ENCODE results near the gene BBS2.

DNA sequence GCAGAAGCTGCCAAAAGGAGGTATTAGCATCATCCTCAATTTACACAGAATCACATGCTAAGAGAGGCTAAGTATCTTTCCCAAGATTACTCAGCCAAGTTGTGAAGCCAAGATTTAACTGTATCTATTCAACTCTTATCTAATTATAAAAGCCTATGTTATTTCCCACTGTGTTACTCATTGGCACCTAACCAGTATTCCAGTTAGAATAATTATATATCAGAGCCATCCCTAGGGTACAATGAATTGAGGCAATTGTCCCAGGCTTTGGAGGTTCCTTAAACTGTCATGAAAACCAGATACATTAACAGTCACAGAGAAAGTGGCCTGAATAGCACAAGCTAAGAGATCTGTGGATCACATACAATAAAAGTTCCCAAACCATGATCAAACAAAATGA lies 83.6 kb downstream of the BBS2 start:
- TF ChIP-seq, protein P1, sequence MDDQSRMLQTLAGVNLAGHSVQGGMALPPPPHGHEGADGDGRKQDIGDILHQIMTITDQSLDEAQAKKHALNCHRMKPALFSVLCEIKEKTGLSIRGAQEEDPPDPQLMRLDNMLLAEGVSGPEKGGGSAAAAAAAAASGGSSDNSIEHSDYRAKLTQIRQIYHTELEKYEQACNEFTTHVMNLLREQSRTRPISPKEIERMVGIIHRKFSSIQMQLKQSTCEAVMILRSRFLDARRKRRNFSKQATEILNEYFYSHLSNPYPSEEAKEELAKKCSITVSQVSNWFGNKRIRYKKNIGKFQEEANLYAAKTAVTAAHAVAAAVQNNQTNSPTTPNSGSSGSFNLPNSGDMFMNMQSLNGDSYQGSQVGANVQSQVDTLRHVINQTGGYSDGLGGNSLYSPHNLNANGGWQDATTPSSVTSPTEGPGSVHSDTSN (CRISPR knock-in tag; IDR thresholded peaks at IDR 0.05; ENCODE audit: borderline replicate concordance) = no peak
- no peak for TF ChIP-seq U2AF1 (optimal IDR thresholded peaks at IDR 0.05; ENCODE audit: low read depth, low read length)
- no peak for TF ChIP-seq ZNF274 (CRISPR knock-in tag; IDR thresholded peaks at IDR 0.05)

Measured in HepG2 (cell line).